ENCODE data around the gene TCF4. TPM values are rescaled to one million over a fixed set of nuclear protein-coding genes. Genes with fewer than 3 reads are reported as not detected.

Gene TCF4
- total and polyA plus RNA-seq, 7 donors, result 3.5 to 149 (median 106) TPM

DNA sequence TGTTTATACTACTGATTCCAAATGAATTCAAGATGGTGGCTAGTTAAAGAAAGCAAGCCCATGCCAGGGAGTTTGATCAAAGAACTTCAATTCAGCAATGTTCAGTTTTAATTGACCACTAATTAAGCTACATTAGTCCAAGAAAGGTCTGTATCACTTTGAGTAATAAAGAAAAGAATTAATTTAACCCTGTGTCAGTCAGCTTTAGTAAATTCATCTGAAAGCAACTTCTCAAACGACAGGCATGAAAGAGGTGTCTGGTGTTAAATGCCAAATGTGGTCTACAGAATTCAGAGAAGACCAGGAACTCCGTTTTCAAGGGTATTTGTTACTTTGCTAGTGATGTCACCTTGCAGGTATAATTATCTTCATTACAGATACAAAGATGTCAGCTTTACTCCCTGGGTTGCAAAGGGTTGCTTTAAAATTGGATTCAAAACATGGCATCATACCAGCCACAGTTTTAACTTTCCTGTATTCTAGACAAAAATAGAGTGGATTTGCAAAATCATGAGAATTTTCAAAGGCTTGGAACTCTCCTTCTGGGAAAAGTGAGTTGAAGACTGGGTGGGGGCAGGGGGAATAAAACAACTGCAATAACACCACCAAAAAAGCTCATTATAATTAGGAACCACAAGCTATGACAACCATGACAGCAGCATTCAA, 281.5 kb downstream of the TCF4 start:
- intact Hi-C loops (cut with DNase I), result no loop called here
- no peaks in the 10 kb centered on the region for H3K9me3 ChIP-seq
- 51 to 56% methylated on average over 2 of the region's 2 CpGs for WGBS, 2 donors
- no peak overlapping the region for H3K27ac ChIP-seq
- H3K4me3 ChIP-seq, result no peak overlapping the region
- no peak for DNase-seq
- H3K4me1 ChIP-seq, result peaks cover 0 to 33% (median 25%) of the 10 kb centered on the region in 4 donors
- no peak for TF ChIP-seq EP300 (IDR thresholded peaks at IDR 0.05)
- TF ChIP-seq POLR2A (IDR thresholded peaks at IDR 0.05), result no peak
- TF ChIP-seq POLR2AphosphoS5 (IDR thresholded peaks at IDR 0.05), result no peak
- TF ChIP-seq, protein P1, sequence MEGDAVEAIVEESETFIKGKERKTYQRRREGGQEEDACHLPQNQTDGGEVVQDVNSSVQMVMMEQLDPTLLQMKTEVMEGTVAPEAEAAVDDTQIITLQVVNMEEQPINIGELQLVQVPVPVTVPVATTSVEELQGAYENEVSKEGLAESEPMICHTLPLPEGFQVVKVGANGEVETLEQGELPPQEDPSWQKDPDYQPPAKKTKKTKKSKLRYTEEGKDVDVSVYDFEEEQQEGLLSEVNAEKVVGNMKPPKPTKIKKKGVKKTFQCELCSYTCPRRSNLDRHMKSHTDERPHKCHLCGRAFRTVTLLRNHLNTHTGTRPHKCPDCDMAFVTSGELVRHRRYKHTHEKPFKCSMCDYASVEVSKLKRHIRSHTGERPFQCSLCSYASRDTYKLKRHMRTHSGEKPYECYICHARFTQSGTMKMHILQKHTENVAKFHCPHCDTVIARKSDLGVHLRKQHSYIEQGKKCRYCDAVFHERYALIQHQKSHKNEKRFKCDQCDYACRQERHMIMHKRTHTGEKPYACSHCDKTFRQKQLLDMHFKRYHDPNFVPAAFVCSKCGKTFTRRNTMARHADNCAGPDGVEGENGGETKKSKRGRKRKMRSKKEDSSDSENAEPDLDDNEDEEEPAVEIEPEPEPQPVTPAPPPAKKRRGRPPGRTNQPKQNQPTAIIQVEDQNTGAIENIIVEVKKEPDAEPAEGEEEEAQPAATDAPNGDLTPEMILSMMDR (IDR thresholded peaks at IDR 0.05), result no peak
- no peaks in the 10 kb centered on the region for H3K36me3 ChIP-seq
- no peaks in the 10 kb centered on the region for H3K27me3 ChIP-seq

DNA sequence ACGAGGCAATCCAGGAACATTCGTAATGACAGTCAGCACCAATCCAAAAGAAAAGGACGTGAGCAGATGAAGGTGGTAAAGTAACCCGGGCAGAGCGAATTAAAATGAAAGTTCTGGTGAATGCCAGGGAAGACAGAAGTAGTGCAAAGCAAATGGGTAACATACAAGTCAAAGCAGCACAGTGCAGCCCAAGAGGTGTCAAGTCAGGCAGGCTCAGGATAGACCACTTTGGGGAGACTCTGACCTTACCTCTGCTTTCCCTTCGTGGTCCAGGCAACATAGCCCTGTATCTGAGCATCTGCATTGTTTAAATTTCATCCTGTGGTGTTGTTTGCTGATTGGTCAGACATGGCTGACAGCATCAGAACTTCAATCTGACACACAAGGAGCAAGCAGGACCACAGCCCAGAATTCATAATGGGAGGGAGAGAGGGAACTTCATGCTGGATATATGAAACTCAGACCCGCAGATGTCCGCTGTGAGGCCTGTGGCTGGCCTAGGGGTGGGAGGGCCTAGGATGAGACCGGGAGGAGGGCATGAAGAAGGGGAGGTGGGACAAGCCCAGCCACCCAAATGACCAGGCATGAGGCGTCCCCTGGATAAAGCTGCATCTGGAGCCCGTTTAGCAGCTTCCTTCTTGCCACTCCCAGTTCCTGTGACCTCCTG, 285.7 kb downstream of the TCF4 start:
- WGBS, 2 donors, result 64 to 65% methylated on average over 11 of the region's 11 CpGs
- TF ChIP-seq POLR2AphosphoS5 (IDR thresholded peaks at IDR 0.05) (no peak), POLR2A (IDR thresholded peaks at IDR 0.05) (no peak), EP300 (IDR thresholded peaks at IDR 0.05) (no peak)
- TF ChIP-seq, protein P1 (IDR thresholded peaks at IDR 0.05), result no peak
- Histone ChIP-seq H3K9me3 (no peaks in the 10 kb centered on the region), H3K36me3 (no peaks in the 10 kb centered on the region), H3K27me3 (no peaks in the 10 kb centered on the region), H3K4me3 (peak overlapping the region in 3 of 4 donors; percentile 22 to 35 (median 31)), H3K4me1 (peaks cover 0 to 43% (median 33%) of the 10 kb centered on the region in 4 donors), H3K27ac (peak overlapping the region; percentile 41 to 77 (median 68))
- no peak for DNase-seq
- intact Hi-C loops (cut with DNase I), result no loop called here

DNA sequence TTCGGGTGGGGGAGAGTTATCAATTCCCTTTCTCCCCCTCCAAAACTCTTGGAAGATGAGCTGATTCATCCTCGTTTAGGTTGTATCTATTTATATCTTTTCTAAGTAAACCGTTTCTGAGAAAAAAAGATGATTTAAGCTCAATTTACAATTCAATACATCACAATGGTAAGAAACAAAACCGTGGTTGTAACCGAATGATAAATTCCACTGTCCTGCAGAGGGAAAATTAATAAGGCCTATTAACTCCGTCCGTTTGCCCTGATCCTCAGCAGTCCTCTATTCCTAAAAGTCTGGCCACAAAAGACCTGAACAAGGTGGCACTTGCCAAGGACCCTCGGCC, 286.2 kb downstream of the TCF4 start:
- H3K4me3 ChIP-seq, result peak overlapping the region in 3 of 4 donors; percentile 22 to 35 (median 31)
- H3K27me3 ChIP-seq, result no peaks in the 10 kb centered on the region
- no peaks in the 10 kb centered on the region for H3K9me3 ChIP-seq
- peaks cover 0 to 38% (median 34%) of the 10 kb centered on the region in 4 donors for H3K4me1 ChIP-seq
- DNase-seq, result no peak
- 58 to 63% methylated on average over 8 of the region's 8 CpGs for WGBS, 2 donors
- no peaks in the 10 kb centered on the region for H3K36me3 ChIP-seq
- intact Hi-C loops (cut with DNase I), result no loop called here
- peak in 1 of 4 donors; percentile 12 for TF ChIP-seq POLR2AphosphoS5 (IDR thresholded peaks at IDR 0.05)
- no peak for TF ChIP-seq EP300 (IDR thresholded peaks at IDR 0.05)
- TF ChIP-seq, protein P1 (IDR thresholded peaks at IDR 0.05), result no peak
- TF ChIP-seq POLR2A (IDR thresholded peaks at IDR 0.05), result no peak
- H3K27ac ChIP-seq, result peak overlapping the region; percentile 41 to 77 (median 68)

DNA sequence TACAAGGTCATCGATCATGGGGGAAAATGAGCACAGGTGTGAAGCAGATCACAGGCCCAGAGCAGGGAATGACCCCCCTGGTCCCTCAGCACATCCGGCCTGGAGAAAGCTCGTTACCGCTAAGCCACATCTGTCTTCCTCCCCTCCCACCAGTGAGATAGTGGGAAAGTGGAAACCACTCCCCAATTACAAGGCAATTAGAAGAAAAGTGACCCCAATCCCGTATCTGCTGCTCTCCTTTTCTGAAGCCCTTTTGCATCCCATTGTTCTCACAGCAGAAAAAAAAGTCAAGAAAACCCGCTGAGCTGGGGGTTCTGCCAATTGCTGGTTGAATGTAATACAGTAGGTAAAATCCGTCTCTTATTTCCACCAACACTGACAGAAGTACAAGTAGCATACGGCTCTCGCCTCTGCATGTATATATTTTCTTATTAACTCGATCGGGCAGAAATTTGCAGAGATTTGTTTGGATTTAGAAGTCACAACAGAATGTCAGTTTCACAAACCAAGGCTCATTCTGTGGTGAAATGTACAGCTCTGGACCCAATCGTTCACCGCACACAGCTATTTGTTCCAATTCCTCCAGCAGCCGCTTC, 287.0 kb downstream of the TCF4 start:
- peak overlapping the region in 3 of 4 donors; percentile 11 to 35 (median 31) for H3K4me3 ChIP-seq
- peak overlapping the region in 3 of 4 donors; percentile 28 to 77 (median 75) for H3K27ac ChIP-seq
- H3K36me3 ChIP-seq, result no peaks in the 10 kb centered on the region
- intact Hi-C loops (cut with DNase I), result no loop called here
- no peak for DNase-seq
- H3K27me3 ChIP-seq, result no peaks in the 10 kb centered on the region
- WGBS, 2 donors, result 70 to 76% methylated on average over 14 of the region's 14 CpGs
- H3K4me1 ChIP-seq, result peaks cover 0 to 33% (median 29%) of the 10 kb centered on the region in 4 donors
- H3K9me3 ChIP-seq, result no peaks in the 10 kb centered on the region
- TF ChIP-seq POLR2A (IDR thresholded peaks at IDR 0.05), result no peak
- TF ChIP-seq POLR2AphosphoS5 (IDR thresholded peaks at IDR 0.05), result no peak
- TF ChIP-seq EP300 (IDR thresholded peaks at IDR 0.05), result no peak
- TF ChIP-seq, protein P1 (IDR thresholded peaks at IDR 0.05), result no peak

Measured in sigmoid colon (tissue), 7 donors.